Measurements from ENCODE around the gene FXYD6.

The FXYD6 gene

GRCh38 chr11:117909611-117910382 lies 33.3 kb upstream of the FXYD6 start:
- no peak overlapping the region for H3K4me3 ChIP-seq (ENCODE audit: low read depth in 1 of 2, low read length in 1 of 2)
- no peaks in the 10 kb centered on the region for H3K9me3 ChIP-seq
- TF ChIP-seq, protein P1, sequence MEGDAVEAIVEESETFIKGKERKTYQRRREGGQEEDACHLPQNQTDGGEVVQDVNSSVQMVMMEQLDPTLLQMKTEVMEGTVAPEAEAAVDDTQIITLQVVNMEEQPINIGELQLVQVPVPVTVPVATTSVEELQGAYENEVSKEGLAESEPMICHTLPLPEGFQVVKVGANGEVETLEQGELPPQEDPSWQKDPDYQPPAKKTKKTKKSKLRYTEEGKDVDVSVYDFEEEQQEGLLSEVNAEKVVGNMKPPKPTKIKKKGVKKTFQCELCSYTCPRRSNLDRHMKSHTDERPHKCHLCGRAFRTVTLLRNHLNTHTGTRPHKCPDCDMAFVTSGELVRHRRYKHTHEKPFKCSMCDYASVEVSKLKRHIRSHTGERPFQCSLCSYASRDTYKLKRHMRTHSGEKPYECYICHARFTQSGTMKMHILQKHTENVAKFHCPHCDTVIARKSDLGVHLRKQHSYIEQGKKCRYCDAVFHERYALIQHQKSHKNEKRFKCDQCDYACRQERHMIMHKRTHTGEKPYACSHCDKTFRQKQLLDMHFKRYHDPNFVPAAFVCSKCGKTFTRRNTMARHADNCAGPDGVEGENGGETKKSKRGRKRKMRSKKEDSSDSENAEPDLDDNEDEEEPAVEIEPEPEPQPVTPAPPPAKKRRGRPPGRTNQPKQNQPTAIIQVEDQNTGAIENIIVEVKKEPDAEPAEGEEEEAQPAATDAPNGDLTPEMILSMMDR (IDR thresholded peaks at IDR 0.05), result no peak
- no peaks in the 10 kb centered on the region for H3K27me3 ChIP-seq
- H3K4me1 ChIP-seq (ENCODE audit: control insufficient read depth in 1 of 2, insufficient read depth in 1 of 2, low read depth in 1 of 2, low read length in 1 of 2), result no peaks in the 10 kb centered on the region
- H3K27ac ChIP-seq, result no peak overlapping the region
- no peaks in the 10 kb centered on the region for H3K36me3 ChIP-seq

DNA sequence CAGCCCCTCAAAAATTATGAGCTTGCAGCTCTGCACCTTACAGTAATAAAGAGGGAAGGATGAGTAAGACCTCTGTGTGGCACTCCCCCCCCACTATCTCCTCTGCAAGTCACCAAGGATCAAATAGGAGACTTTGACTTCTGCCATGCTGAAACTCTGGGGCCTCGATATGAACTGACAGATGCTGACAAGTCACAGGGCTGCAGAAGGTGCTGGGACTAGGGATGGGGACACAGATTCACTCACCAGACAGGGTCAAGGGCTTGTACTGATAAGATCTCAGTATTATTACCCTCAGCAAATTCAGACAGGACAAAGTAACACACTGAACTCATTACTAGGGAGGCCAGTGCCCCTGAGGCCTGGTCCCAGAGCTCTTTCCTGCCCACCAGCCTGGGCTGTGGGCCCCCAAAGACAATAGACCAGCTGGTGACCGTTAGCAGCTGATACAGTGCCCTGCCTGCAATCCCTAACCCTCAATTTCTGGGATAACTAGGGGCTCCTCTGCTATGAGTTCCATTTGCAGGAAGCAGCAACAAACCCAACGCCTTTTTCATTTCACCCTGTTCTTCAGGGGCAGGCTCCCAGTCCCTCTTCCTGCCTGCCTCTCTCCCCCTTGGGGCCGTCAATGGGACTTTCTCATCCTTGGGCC lies 32.6 kb upstream of the FXYD6 start:
- TF ChIP-seq, protein P1 (IDR thresholded peaks at IDR 0.05), result no peak
- no peak overlapping the region for H3K4me3 ChIP-seq (ENCODE audit: low read depth in 1 of 2, low read length in 1 of 2)
- no peaks in the 10 kb centered on the region for H3K9me3 ChIP-seq
- no peaks in the 10 kb centered on the region for H3K4me1 ChIP-seq (ENCODE audit: control insufficient read depth in 1 of 2, insufficient read depth in 1 of 2, low read depth in 1 of 2, low read length in 1 of 2)
- H3K27me3 ChIP-seq, result no peaks in the 10 kb centered on the region
- H3K36me3 ChIP-seq, result no peaks in the 10 kb centered on the region
- H3K27ac ChIP-seq, result no peak overlapping the region

GRCh38 chr11:117908109-117908895 lies 31.8 kb upstream of the FXYD6 start:
- Histone ChIP-seq H3K4me1 (ENCODE audit: control insufficient read depth in 1 of 2, insufficient read depth in 1 of 2, low read depth in 1 of 2, low read length in 1 of 2) (no peaks in the 10 kb centered on the region), H3K4me3 (ENCODE audit: low read depth in 1 of 2, low read length in 1 of 2) (no peak overlapping the region), H3K27me3 (no peaks in the 10 kb centered on the region), H3K9me3 (no peaks in the 10 kb centered on the region), H3K36me3 (no peaks in the 10 kb centered on the region), H3K27ac (no peak overlapping the region)
- TF ChIP-seq, protein P1 (IDR thresholded peaks at IDR 0.05), result no peak

- Histone ChIP-seq H3K27ac (no peak overlapping the region), H3K4me3 (ENCODE audit: low read depth in 1 of 2, low read length in 1 of 2) (no peak overlapping the region)
Observed at GRCh38 chr11:117907276-117908108, 31.0 kb upstream of the FXYD6 start.

More at GRCh38 chr11:117907276-117908108, 31.0 kb upstream of the FXYD6 start:
- Histone ChIP-seq H3K9me3 (no peaks in the 10 kb centered on the region), H3K4me1 (ENCODE audit: control insufficient read depth in 1 of 2, insufficient read depth in 1 of 2, low read depth in 1 of 2, low read length in 1 of 2) (no peaks in the 10 kb centered on the region), H3K36me3 (no peaks in the 10 kb centered on the region), H3K27me3 (no peaks in the 10 kb centered on the region)
- TF ChIP-seq, protein P1 (IDR thresholded peaks at IDR 0.05), result no peak
